Endothelial cell of umbilical vein (primary cell): ENCODE data around the gene ACSF3.

Experiments
- CTCF ChIP-seq, 2 donors: IDR thresholded peaks; 1 replicate in 1 of 2; 2 replicates in 1 of 2; pipeline ENCODE4 v1.5.1; 2011; ENCODE audit warnings: low read length in 2 of 2, mild to moderate bottlenecking in 2 of 2, moderate library complexity in 2 of 2, control low read depth in 1 of 2, inconsistent platforms in 1 of 2, low read depth in 1 of 2; ENCODE audit not compliant: insufficient read depth in 1 of 2; ENCODE audit errors: extremely low read depth in 1 of 2
- POLR2AphosphoS5 ChIP-seq: IDR thresholded peaks from 2 replicates; pipeline ENCODE4 v1.6.1; 2012; ENCODE audit warnings: low read depth, mild to moderate bottlenecking, control low read depth, low read length, moderate library complexity; ENCODE audit not compliant: insufficient read depth

DNA sequence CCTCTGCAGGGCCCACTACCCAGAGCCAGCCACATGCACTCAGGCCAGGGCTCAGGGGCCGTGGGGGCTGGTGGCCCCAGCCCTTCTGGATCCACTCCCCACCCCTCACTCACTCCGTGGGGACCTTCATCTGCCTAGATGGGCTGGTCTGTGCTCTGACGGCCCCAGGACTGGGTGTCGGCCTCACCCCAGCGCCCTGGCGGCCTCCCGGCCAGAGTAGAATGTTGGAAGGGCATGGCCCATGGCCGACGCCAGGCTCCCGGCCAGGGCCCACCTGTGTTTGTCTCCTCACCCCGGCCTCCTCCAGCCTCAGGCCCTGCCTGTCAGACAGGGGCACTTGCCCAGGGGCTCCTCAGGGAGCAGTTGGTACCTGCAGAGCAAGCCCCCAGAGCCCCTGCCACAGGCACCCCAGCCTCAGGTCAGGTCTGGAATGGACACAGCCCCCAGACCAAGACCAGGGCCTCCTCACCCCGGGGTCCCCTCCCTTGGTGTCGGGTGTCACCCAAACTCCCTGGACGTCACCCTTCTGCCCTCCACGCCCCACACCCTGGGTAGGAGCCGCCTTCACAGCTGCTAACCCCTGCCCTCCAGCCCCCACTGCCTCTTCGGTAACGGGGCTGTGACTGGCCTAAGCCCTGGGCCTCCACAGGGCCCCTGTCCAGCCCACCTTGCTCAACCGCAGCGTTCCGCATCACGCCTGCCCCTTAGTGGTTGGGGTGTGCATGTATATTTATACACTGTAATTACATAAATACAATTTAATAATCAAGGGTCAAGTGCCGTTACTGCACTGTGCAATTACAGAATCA, 74.9 kb downstream of the ACSF3 start:
- no peak for TF ChIP-seq CTCF (IDR thresholded peaks at IDR 0.05; ENCODE audit: extremely low read depth in 1 of 2, insufficient read depth in 1 of 2, low read depth in 1 of 2, low read length in 2 of 2)
- no peak for TF ChIP-seq POLR2AphosphoS5
